Astrocyte of the cerebellum (primary cell): ENCODE results near the gene GRIK2.
A peak's percentile ranks its signal among the peaks of the same experiment; 100 is the strongest.

Experiments used
- DNase-seq: peaks from one replicate; pipeline ENCODE4 v3.0.0-alpha.2; 2011; ENCODE audit warnings: low read depth
- H3K4me3 ChIP-seq: 2 replicates; pipeline ENCODE4 v1.5.1; 2011; ENCODE audit warnings: mild to moderate bottlenecking, low read depth, low read length, moderate library complexity
- CTCF ChIP-seq: IDR thresholded peaks from 2 replicates; pipeline ENCODE4 v1.5.1; 2012; ENCODE audit warnings: low read length, low read depth, moderate library complexity, mild to moderate bottlenecking; ENCODE audit errors: missing control alignments
- in situ Hi-C: cut with HindIII; loops from 2 replicates; pipeline ENCODE4 v1.10.0; 2017; ENCODE audit warnings: low sequenced_read_pairs

Gene GRIK2

GRCh38 chr6:101607111-101607690 lies 213.7 kb downstream of the GRIK2 start:
- TF ChIP-seq CTCF: no peak
- DNase-seq: no peak
- H3K4me3 ChIP-seq: no peak overlapping the region
- in situ Hi-C loops: no loop called here

- in situ Hi-C loops: no loop called here
- DNase-seq: no peak
- H3K4me3 ChIP-seq: no peak overlapping the region
- no peak for TF ChIP-seq CTCF
Observed at GRCh38 chr6:101608703-101609102, 215.2 kb downstream of the GRIK2 start.

GRCh38 chr6:101613556-101613955 lies 220.0 kb downstream of the GRIK2 start:
- in situ Hi-C loops: no loop called here
- no peak for DNase-seq
- no peak for TF ChIP-seq CTCF
- no peak overlapping the region for H3K4me3 ChIP-seq

GRCh38 chr6:101614774-101615173 lies 221.3 kb downstream of the GRIK2 start:
- no peak overlapping the region for H3K4me3 ChIP-seq
- no peak for TF ChIP-seq CTCF
- in situ Hi-C loops: no loop called here
- DNase-seq: peak; percentile 12

GRCh38 chr6:101626269-101626668 lies 232.8 kb downstream of the GRIK2 start:
- no peak for DNase-seq
- H3K4me3 ChIP-seq: no peak overlapping the region
- TF ChIP-seq CTCF: no peak
- in situ Hi-C loops: no loop called here

GRCh38 chr6:101630941-101631340 lies 237.4 kb downstream of the GRIK2 start:
- no peak for DNase-seq

More at GRCh38 chr6:101630941-101631340, 237.4 kb downstream of the GRIK2 start:
- TF ChIP-seq CTCF: no peak
- H3K4me3 ChIP-seq: no peak overlapping the region
- in situ Hi-C loops: no loop called here
